PFSK-1 (cell line): ENCODE data around the gene ALOX12B. TPM values are rescaled to one million over a fixed set of nuclear protein-coding genes. Genes with fewer than 3 reads are reported as not detected.

Source experiments
- FOXP2 ChIP-seq: optimal IDR thresholded peaks from 2 replicates; pipeline ENCODE3; 2011; ENCODE audit warnings: borderline replicate concordance, control low read depth, inconsistent platforms; ENCODE audit not compliant: insufficient read depth; ENCODE audit errors: extremely low read length, extremely low read depth
- POLR2AphosphoS5 ChIP-seq: IDR thresholded peaks from 2 replicates; pipeline ENCODE4 v1.6.1; 2012; ENCODE audit warnings: low read depth, mild to moderate bottlenecking, control low read depth, low read length, moderate library complexity
- REST ChIP-seq, 2 experiments: IDR thresholded peaks; 2 replicates each; pipeline versions ENCODE4 v1.6.1 to v1.8.0; 2011 to 2012; ENCODE audit warnings: low read depth in 2 of 2, low read length in 2 of 2, control low read depth in 1 of 2, inconsistent platforms in 1 of 2, mild to moderate bottlenecking in 1 of 2, moderate library complexity in 1 of 2; ENCODE audit not compliant: insufficient read depth in 1 of 2
- SIN3A ChIP-seq: IDR thresholded peaks from 2 replicates; pipeline ENCODE4 v1.6.1; 2012; ENCODE audit warnings: mild to moderate bottlenecking, low read length, moderate library complexity, borderline replicate concordance; ENCODE audit not compliant: insufficient read depth
- TAF1 ChIP-seq: IDR thresholded peaks from 2 replicates; pipeline ENCODE4 v1.6.1; 2012; ENCODE audit warnings: low read length, control low read depth, borderline replicate concordance; ENCODE audit not compliant: insufficient read depth
- polyA plus RNA-seq: library from polyadenylated mRNA; unstranded; fragments of >200 nt; gene quantifications from one replicate; pipeline ENCODE4 v1.2.1, GENCODE V29; 2012; ENCODE audit warnings: low read depth, missing spikeins; ENCODE audit not compliant: insufficient read length

The ALOX12B gene
- polyA plus RNA-seq, result 0.72 TPM

- TF ChIP-seq POLR2AphosphoS5, result no peak
- TF ChIP-seq SIN3A, result no peak
- TF ChIP-seq FOXP2, result no peak
- TF ChIP-seq REST (IDR thresholded peaks at IDR 0.05; ENCODE audit: insufficient read depth in 1 of 2, low read depth in 2 of 2, low read length in 2 of 2), result no peak
- TF ChIP-seq TAF1, result no peak
Measured at GRCh38 chr17:8087075-8087951, at the start of gene ALOX12B. Gene ALOX12B, minus strand, starts transcription at chr17:8087716. Its CDS starts 274 bp downstream, at chr17:8087442.

- no peak for TF ChIP-seq POLR2AphosphoS5
- no peak for TF ChIP-seq SIN3A
- TF ChIP-seq TAF1, result no peak
- no peak for TF ChIP-seq FOXP2
- no peak for TF ChIP-seq REST (IDR thresholded peaks at IDR 0.05; ENCODE audit: insufficient read depth in 1 of 2, low read depth in 2 of 2, low read length in 2 of 2)
Measured at GRCh38 chr17:8133941-8134340, 46.4 kb upstream of the ALOX12B start.

GRCh38 chr17:8133399-8133798, 45.9 kb upstream of the ALOX12B start:
- TF ChIP-seq REST (IDR thresholded peaks at IDR 0.05; ENCODE audit: insufficient read depth in 1 of 2, low read depth in 2 of 2, low read length in 2 of 2) (no peak), POLR2AphosphoS5 (no peak), TAF1 (no peak), FOXP2 (no peak), SIN3A (no peak)

GRCh38 chr17:8131844-8132441, 44.4 kb upstream of the ALOX12B start:
- TF ChIP-seq POLR2AphosphoS5, result no peak
- no peak for TF ChIP-seq FOXP2
- TF ChIP-seq SIN3A, result no peak
- TF ChIP-seq REST (IDR thresholded peaks at IDR 0.05; ENCODE audit: insufficient read depth in 1 of 2, low read depth in 2 of 2, low read length in 2 of 2), result no peak
- TF ChIP-seq TAF1, result no peak
